Fibroblast of the aortic adventitia (primary cell): ENCODE results near the gene ITPK1. TPM values are rescaled to one million over a fixed set of nuclear protein-coding genes. Genes with fewer than 3 reads are reported as not detected.

Source experiments
- DNase-seq: peaks from one replicate; pipeline ENCODE4 v3.0.0-alpha.2; 2010; ENCODE audit warnings: low read depth
- H3K4me3 ChIP-seq: 2 replicates; pipeline ENCODE4 v1.5.1; 2011; ENCODE audit warnings: low read depth, mild to moderate bottlenecking, control low read depth, low read length, moderate library complexity
- total RNA-seq: library from RNA; depleted of rRNA; stranded (reverse); fragments of >200 nt; gene quantifications from 2 replicates; pipeline ENCODE4 v1.2.3, GENCODE V29; 2012; ENCODE audit warnings: low replicate concordance
- TF ChIP-seq, protein P1 (sequence below): IDR thresholded peaks from 2 replicates; pipeline ENCODE4 v1.5.1; 2011; ENCODE audit warnings: mild to moderate bottlenecking, low read length, control low read depth, inconsistent platforms; ENCODE audit not compliant: insufficient read depth

The ITPK1 gene
- total RNA-seq, 1 donor = 20.1 TPM

DNA sequence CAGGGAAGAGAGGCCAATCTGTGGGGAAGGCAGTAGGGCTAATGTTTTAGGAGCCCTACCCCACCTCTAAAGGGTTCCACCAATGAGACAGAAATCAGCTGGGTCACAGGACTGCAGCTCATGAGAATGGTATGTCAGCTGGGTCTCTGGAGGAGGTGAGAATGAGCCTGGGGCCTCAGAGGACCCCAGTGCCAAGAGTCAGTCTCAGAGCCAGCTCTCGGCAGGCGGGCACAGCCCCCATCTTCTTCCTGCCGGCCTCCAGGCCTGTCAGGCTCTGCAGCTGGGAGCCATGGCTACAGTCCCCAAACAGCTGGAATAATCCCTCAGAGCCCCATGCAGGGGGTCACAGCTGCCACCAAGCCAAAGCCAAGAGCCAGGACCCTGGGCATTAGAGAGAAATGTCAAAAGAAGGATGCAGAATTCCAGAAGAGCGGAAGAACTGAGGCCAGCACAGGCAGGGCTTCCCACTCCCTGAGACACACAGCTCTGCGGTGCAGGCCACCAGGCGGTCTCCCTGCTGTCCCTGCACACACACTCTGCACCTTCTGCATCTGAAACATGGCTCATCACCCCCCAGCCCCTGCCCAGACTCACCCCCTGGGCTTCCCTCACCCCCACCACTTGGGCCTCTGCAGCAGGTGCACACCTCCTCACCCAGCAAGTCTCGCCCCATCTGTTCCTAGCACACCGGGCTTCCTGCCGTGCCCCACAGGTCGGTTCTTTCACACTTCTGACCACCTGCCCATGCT lies 26.0 kb downstream of the ITPK1 start:
- TF ChIP-seq, protein P1, sequence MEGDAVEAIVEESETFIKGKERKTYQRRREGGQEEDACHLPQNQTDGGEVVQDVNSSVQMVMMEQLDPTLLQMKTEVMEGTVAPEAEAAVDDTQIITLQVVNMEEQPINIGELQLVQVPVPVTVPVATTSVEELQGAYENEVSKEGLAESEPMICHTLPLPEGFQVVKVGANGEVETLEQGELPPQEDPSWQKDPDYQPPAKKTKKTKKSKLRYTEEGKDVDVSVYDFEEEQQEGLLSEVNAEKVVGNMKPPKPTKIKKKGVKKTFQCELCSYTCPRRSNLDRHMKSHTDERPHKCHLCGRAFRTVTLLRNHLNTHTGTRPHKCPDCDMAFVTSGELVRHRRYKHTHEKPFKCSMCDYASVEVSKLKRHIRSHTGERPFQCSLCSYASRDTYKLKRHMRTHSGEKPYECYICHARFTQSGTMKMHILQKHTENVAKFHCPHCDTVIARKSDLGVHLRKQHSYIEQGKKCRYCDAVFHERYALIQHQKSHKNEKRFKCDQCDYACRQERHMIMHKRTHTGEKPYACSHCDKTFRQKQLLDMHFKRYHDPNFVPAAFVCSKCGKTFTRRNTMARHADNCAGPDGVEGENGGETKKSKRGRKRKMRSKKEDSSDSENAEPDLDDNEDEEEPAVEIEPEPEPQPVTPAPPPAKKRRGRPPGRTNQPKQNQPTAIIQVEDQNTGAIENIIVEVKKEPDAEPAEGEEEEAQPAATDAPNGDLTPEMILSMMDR = no peak
- DNase-seq = no peak
- H3K4me3 ChIP-seq = no peak overlapping the region

DNA sequence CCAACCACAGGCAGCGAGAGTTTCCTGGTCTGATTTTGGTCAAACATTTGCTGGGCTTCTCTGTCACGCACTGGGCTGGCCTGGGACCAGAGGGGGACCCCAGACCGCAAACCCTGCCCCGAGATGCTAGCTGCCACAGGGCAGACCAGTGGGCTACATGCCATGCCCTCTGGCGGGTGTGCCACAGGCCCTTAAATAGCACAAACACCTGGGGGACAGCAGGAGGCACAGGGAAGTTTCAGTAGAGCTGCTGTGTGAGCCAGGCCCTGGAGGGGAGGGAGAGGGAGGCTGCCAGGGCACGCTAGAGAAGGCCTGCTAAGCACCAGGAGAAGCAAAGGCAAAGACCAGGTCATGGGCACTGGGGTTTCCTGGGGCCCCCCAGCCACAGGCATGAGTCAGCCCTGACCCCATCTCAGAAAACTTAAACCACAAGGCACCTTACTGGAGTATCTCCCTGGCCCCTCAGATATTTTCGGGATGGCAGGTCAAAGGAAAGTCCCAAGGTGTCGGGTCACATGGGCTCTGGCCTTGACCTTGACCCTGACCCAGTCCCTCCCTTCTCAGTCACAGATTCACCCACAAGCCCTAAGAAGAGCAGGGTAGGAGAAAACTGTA lies 29.2 kb downstream of the ITPK1 start:
- H3K4me3 ChIP-seq = no peak overlapping the region
- TF ChIP-seq, protein P1 = no peak
- DNase-seq = no peak

DNA sequence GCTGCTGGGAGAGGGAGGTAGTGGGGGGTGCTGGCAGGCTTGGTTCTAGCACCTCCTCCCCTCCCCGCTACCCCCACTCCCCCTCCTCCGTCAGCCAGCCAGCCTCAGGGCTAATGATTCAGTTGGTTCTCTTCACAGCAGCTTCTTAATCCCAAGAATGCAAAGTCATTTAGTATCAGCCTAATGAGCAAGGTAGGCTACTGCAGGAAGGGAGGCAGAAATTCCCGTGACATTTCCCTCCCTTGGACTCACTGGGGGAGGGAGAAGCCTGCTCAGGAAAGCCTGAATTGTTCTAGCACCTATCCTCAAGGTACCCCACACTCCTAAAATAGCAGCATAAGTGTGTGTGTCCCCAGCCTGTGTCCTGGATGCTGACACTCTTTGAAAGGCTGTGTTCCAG lies 29.8 kb downstream of the ITPK1 start:
- TF ChIP-seq, protein P1 = no peak
- DNase-seq = no peak

DNA sequence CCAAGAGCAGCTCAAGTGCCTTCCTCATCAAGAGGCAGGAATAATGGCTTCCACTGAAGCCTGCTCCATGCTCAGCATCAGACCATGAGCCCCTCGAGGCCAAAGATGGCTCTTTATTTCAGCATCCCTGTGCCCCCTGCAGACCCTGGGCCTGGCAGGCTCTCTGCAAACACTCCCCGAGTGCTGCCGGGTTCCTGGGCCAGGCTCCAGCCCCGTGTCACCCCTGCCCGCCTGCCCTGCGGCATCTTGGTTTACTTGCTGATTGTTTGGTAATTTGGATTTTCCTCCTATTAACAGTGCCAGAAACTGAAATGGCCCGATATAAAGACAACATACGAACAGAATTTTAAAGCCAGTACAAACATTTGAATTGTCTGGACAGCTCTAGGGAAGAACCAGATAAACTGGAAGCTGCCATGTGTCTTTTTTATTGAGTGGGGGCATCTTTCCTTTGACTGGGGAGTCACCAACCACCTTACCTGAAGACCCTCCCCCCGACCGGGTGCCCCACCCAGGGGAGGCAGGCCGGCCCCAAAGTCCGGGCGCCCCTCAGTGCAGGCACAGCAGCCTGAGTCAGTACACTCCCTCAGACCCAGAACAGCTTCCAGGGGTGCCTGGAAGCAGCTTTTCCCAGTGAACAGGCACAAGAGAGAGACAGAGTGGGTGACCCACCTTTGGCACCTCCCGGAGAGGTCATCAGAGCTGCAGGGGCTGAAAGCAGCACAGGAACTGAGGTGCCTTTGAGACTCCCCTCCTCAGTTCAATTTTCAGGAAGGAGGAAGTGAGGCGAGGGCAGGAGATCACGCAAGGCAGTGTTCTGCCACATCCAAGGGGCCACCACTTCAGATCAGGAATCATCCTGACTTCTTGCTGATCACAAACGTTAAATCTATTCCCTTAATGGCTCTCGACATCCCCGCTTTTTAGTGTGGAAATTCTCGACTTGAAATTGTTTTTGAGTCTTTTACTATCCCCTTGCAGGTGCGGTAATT lies 30.6 kb downstream of the ITPK1 start:
- DNase-seq = no peak
- TF ChIP-seq, protein P1 = no peak
- no peak overlapping the region for H3K4me3 ChIP-seq

More for the DNA sequence above, 29.8 kb downstream of the ITPK1 start:
- no peak overlapping the region for H3K4me3 ChIP-seq

DNA sequence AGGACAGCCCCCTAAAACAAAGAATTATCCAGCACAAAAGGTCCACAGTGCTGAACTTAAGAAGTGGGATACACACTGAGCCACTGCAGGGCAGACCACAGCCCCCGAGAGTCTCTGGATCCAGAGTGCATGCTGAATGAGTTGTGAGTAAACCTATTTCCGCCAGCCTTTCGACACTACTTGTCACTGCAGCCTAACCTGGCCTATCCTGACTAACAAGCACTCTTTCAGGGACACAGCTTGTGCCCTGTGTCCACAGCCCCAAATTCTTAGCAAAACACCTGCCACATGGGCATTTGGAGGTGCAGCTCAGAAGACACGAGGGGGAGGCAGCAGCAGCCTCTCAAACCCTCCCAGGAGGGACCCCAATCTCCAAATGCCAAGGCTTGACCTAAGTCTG lies 31.3 kb downstream of the ITPK1 start:
- H3K4me3 ChIP-seq = no peak overlapping the region
- TF ChIP-seq, protein P1 = no peak
- DNase-seq = no peak

DNA sequence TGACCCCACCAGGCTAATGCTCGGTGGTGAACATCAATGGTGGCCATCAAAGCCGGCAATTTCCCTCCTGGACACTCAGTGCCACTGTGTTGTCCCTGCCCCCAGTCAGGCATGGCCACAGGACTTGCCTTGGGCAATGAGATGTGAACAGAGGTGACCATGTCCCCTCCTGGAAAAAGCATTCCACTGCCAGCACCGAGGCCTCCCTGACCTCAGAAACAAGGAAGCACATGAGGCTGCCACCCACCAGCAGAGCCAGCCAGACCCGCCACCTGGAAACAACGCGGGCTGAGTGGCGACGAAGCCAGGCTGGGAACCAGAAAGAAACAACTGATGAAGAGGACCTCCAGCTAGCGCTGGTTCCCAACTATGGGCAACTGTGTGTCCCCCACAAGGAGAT lies 31.8 kb downstream of the ITPK1 start:
- no peak overlapping the region for H3K4me3 ChIP-seq
- no peak for DNase-seq
- TF ChIP-seq, protein P1 = no peak
